ENCODE data around the gene MROH2B. TPM values are rescaled to one million over a fixed set of nuclear protein-coding genes. Genes with fewer than 3 reads are reported as not detected.
A peak's percentile ranks its signal among the peaks of the same experiment; 100 is the strongest.

MROH2B gene
- total and polyA plus RNA-seq, 2 of the 13 experiments (the other 11 are each of a cell fraction or from before 2014, with no cell fraction given) = not detected

DNA sequence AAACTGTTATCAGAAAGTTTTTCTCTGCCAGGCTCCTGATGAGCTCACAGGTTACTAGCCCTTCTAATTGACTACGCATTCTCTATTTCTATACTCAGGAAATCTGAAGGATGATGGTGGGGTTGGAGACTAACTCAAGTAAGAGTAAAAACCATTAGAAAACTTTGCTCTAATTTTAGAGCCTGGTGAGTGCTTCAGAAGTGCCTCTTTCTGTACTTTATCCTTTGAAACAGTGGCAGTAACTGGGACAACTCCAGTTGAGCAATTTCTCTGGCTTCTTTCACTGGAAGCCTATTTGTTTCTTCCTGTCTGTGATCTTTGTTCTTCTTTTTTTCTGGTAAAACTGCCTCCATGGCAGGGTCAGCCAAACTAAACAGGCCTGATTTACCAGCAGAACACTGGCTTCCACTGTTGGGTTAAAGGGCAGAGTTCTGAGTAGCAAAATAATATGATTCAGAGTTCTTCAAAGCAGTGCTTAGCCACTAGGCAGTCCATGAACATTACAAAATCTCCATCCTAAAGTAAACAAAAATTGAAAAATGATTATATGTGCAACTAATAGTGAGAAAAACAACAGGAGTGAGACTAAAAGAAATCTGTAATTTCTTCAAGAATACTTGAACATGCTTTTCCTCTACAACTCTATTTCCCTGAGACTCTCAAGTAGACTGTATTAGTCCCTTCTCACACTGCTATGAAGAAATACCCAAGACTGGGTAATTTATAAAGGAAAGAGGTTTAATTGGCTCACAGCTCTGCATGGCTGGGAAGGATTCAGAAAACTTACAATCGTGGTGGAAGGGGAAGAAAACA lies 79.8 kb downstream of the MROH2B start (continued):
- TF ChIP-seq GATA4 (IDR thresholded peaks at IDR 0.05; ENCODE audit: borderline replicate concordance, low read depth) (peak; percentile 54; the same call in 1 of the 2 replicates), ZC3H4 (CRISPR knock-in tag; IDR thresholded peaks at IDR 0.05; ENCODE audit: borderline replicate concordance) (no peak), ZNF503 (CRISPR knock-in tag; IDR thresholded peaks at IDR 0.05) (peak; percentile 72), ATF2 (CRISPR knock-in tag; IDR thresholded peaks at IDR 0.05) (0 out of 2 replicates have a peak, but pooled peaks have one; percentile 62), ZNF878 (CRISPR knock-in tag; IDR thresholded peaks at IDR 0.05) (peak; percentile 85; the same call in 1 of the 2 replicates), CHCHD3 (CRISPR knock-in tag; IDR thresholded peaks at IDR 0.05) (no peak), RORA (CRISPR knock-in tag; IDR thresholded peaks at IDR 0.05) (peak; percentile 97), ZNF672 (CRISPR knock-in tag; IDR thresholded peaks at IDR 0.05) (no peak), ARID2 (CRISPR knock-in tag; IDR thresholded peaks at IDR 0.05; ENCODE audit: borderline replicate concordance) (peak; percentile 59; the same call in 1 of the 2 replicates), ZNF761 (CRISPR knock-in tag; conservative IDR thresholded peaks at IDR 0.05) (0 out of 2 replicates have a peak, but pooled peaks have one; percentile 57), NFIC (IDR thresholded peaks at IDR 0.05; ENCODE audit: low read length) (peak; percentile 95), JARID2 (CRISPR knock-in tag; IDR thresholded peaks at IDR 0.05; ENCODE audit: insufficient replicate concordance) (no peak), SIX1 (CRISPR knock-in tag; IDR thresholded peaks at IDR 0.05; ENCODE audit: borderline replicate concordance) (0 out of 2 replicates have a peak, but pooled peaks have one; percentile 58), ZFP37 (CRISPR knock-in tag; IDR thresholded peaks at IDR 0.05; ENCODE audit: borderline replicate concordance) (no peak), ASH2L (IDR thresholded peaks at IDR 0.05; ENCODE audit: insufficient read length, low read depth, low read length) (peak; percentile 50), SSRP1 (CRISPR knock-in tag; IDR thresholded peaks at IDR 0.05) (no peak), ZNF616 (CRISPR knock-in tag; IDR thresholded peaks at IDR 0.05; ENCODE audit: low read depth) (no peak)
- TF ChIP-seq, protein P1, sequence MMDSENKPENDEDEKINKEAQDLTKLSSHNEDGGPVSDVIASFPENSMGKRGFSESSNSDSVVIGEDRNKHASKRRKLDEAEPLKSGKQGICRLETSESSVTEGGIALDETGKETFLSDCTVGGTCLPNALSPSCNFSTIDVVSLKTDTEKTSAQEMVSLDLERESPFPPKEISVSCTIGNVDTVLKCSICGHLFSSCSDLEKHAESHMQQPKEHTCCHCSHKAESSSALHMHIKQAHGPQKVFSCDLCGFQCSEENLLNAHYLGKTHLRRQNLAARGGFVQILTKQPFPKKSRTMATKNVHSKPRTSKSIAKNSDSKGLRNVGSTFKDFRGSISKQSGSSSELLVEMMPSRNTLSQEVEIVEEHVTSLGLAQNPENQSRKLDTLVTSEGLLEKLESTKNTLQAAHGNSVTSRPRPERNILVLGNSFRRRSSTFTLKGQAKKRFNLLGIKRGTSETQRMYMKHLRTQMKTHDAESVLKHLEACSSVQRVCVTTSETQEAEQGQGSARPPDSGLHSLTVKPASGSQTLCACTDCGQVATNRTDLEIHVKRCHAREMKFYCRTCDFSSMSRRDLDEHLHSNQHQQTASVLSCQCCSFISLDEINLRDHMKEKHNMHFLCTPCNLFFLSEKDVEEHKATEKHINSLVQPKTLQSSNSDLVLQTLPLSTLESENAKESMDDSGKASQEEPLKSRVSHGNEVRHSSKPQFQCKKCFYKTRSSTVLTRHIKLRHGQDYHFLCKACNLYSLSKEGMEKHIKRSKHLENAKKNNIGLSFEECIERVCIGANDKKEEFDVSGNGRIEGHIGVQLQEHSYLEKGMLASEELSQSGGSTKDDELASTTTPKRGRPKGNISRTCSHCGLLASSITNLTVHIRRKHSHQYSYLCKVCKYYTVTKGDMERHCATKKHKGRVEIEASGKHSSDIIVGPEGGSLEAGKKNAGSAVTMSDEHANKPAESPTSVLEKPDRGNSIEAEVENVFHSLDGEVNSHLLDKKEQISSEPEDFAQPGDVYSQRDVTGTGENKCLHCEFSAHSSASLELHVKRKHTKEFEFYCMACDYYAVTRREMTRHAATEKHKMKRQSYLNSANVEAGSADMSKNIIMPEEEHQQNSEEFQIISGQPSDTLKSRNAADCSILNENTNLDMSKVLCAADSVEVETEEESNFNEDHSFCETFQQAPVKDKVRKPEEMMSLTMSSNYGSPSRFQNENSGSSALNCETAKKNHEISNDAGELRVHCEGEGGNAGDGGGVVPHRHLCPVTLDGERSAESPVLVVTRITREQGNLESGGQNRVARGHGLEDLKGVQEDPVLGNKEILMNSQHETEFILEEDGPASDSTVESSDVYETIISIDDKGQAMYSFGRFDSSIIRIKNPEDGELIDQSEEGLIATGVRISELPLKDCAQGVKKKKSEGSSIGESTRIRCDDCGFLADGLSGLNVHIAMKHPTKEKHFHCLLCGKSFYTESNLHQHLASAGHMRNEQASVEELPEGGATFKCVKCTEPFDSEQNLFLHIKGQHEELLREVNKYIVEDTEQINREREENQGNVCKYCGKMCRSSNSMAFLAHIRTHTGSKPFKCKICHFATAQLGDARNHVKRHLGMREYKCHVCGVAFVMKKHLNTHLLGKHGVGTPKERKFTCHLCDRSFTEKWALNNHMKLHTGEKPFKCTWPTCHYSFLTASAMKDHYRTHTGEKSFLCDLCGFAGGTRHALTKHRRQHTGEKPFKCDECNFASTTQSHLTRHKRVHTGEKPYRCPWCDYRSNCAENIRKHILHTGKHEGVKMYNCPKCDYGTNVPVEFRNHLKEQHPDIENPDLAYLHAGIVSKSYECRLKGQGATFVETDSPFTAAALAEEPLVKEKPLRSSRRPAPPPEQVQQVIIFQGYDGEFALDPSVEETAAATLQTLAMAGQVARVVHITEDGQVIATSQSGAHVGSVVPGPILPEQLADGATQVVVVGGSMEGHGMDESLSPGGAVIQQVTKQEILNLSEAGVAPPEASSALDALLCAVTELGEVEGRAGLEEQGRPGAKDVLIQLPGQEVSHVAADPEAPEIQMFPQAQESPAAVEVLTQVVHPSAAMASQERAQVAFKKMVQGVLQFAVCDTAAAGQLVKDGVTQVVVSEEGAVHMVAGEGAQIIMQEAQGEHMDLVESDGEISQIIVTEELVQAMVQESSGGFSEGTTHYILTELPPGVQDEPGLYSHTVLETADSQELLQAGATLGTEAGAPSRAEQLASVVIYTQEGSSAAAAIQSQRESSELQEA (CRISPR knock-in tag; IDR thresholded peaks at IDR 0.05; ENCODE audit: not compliant biosample characterization) = no peak

Measured in HepG2 (cell line).